Activated naive CD4-positive, alpha-beta T cell treated with anti-CD3 and anti-CD28 coated beads for 36 hours (primary cell): ENCODE results near the gene CSTF2. TPM values are rescaled to one million over a fixed set of nuclear protein-coding genes. Genes with fewer than 3 reads are reported as not detected.
A peak's percentile ranks its signal among the peaks of the same experiment; 100 is the strongest.
"Not testable (repeated sequence)": the region's sequence is repeated elsewhere in the genome, so short reads cannot be mapped to it uniquely, and the experiment has no call there.

Source experiments
- CTCF ChIA-PET: fragments of 350-600 bp; sonication (Branson Sonifier 250); formaldehyde crosslinking; loops from one replicate; lab custom pipeline; 2021; ENCODE audit warnings: antibody characterized with exemption; lab: Charles Lee
- DNase-seq: peaks from one replicate; pipeline ENCODE4 v3.0.0-alpha.2; 2020
- H3K27ac Mint-ChIP-seq: one replicate; pipeline ENCODE4 v1.8.0; 2021; ENCODE audit warnings: mild to moderate bottlenecking, mixed read lengths
- H3K27me3 Mint-ChIP-seq: one replicate; pipeline ENCODE4 v1.8.0; 2021; ENCODE audit warnings: low read depth, mixed read lengths
- H3K36me3 Mint-ChIP-seq: one replicate; pipeline ENCODE4 v1.8.0; 2021; ENCODE audit warnings: low read depth, mixed read lengths
- H3K4me1 Mint-ChIP-seq: one replicate; pipeline ENCODE4 v1.8.0; 2021; ENCODE audit warnings: low read depth, mixed read lengths
- H3K4me3 Mint-ChIP-seq: one replicate; pipeline ENCODE4 v1.8.0; 2021; ENCODE audit warnings: mild to moderate bottlenecking, moderate library complexity, mixed read lengths
- H3K9me3 Mint-ChIP-seq: one replicate; pipeline ENCODE4 v1.8.0; 2021; ENCODE audit warnings: mixed read lengths
- intact Hi-C: fragments of 100-400 bp; cut with micrococcal nuclease; formaldehyde crosslinking; loops from one replicate; pipeline ENCODE4 v1.15.1; 2023
- total RNA-seq, 2 experiments: library from RNA; stranded (reverse); gene quantifications; one replicate each; pipeline ENCODE4 v1.2.3, GENCODE V29; 2021

CSTF2 gene, protein sequence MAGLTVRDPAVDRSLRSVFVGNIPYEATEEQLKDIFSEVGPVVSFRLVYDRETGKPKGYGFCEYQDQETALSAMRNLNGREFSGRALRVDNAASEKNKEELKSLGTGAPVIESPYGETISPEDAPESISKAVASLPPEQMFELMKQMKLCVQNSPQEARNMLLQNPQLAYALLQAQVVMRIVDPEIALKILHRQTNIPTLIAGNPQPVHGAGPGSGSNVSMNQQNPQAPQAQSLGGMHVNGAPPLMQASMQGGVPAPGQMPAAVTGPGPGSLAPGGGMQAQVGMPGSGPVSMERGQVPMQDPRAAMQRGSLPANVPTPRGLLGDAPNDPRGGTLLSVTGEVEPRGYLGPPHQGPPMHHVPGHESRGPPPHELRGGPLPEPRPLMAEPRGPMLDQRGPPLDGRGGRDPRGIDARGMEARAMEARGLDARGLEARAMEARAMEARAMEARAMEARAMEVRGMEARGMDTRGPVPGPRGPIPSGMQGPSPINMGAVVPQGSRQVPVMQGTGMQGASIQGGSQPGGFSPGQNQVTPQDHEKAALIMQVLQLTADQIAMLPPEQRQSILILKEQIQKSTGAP
- total RNA-seq: 10 to 100 TPM; 44.3 to 46.8 TPM

DNA sequence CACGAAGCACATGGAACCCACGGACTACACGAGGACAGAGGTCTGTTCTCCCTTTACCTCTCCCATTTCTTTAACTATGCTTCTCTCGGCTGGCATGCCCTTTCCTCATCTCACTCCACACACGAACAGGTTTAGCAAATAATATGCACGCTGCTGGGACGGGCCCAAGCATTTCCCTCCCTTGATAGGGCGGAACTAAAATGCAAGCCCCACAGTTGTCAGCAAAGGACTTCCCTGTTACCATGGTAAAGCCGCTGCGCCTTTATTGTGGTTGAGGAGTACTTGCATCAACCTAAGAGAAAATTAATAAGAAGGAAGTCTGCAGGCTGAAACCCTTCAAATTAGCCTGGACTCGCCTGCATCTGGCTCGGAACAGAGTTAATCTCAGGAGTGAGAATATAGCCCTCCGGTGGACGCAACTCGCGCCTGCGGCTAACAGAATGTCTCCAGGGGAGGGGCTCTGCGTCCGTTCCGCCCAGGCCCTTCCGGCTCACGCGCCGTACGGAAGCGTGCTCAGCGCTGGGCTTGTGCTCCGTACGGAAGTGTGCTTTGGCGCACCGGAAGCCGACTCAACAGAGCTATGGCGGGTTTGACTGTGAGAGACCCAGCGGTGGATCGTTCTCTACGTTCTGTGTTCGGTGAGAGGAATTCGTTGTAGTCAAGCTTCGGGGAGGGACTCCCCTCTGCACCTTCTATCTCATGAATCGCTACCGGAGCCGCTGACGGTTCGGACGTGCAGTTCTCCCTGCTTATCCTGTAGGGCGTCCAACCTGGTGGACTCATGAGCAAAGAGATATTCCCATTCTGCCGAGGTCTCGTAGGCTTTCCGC lies at the start of gene CSTF2:
Gene CSTF2 (plus strand): TSS at position 555 of the 830 bp plus-strand sequence. CDS start 26 bp downstream, at position 581.
- DNase-seq: peak; percentile 84
- H3K4me1 Mint-ChIP-seq: peaks cover 11% of the 10 kb centered on the region
- H3K36me3 Mint-ChIP-seq: peaks cover 13% of the 10 kb centered on the region
- intact Hi-C loops: loop anchor here (1.0 to 2.0 kb wide), 5 partner anchors 9 to 588 kb away; partner anchors contain the start of genes CENPI, HNRNPH2 and TIMM8A
- H3K27ac Mint-ChIP-seq: peak within 1 kb of the TSS; percentile 95
- H3K4me3 Mint-ChIP-seq: peak within 1 kb of the TSS; percentile 90
- no peaks in the 10 kb centered on the region for H3K27me3 Mint-ChIP-seq
- CTCF ChIA-PET: interaction anchor here (1.0 kb wide), 1 partner anchor 9 kb away, joined by 5 read pairs; no protein-coding TSS in a partner anchor
- no peaks in the 10 kb centered on the region for H3K9me3 Mint-ChIP-seq

GRCh38 chrX:100796371-100796770 lies 23.8 kb upstream of the CSTF2 start:
- CTCF ChIA-PET, H3K27me3 Mint-ChIP-seq, H3K9me3 Mint-ChIP-seq, H3K4me3 Mint-ChIP-seq, DNase-seq, H3K4me1 Mint-ChIP-seq, intact Hi-C loops, H3K36me3 Mint-ChIP-seq, H3K27ac Mint-ChIP-seq: not testable (repeated sequence)

GRCh38 chrX:100797359-100797758 lies 22.8 kb upstream of the CSTF2 start:
- Mint-ChIP-seq H3K9me3 (no peaks in the 10 kb centered on the region), H3K4me1 (no peaks in the 10 kb centered on the region), H3K36me3 (no peaks in the 10 kb centered on the region), H3K27ac (no peak overlapping the region), H3K4me3 (no peak overlapping the region), H3K27me3 (no peaks in the 10 kb centered on the region)
- CTCF ChIA-PET: no interaction called here
- intact Hi-C loops: no loop called here
- DNase-seq: no peak

DNA sequence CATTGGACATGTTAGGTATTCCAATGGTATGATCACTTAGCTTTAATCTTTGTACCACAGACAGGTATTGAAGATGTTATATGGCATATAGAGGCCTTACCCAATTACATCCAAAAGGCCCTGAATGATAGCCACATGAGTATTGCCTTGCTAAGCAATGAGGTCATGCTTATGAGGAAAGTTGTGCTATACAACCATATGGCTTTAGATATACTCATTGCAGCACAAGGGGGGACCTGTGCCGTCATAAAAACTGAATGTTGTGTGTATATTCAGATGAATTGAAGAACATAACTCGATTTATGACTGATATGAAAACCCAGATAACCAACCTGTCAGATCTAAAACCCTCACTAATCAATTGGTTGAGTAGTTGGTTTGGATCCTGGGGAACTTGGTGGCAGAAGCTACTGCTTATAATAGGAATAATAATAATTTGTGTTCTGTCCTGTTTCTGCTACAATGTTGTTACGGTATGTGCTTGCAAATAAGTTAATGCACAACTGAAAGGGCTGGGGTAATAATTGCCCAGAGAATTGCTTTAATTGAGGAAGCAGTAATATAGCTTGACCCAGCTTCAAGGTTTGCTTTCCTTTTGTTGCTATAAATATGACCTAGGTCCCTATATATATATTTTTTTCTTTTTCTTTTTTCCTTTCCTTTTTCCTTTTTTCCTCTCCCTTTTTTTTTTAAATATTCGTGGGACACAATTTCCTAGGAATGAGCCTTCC lies 21.5 kb upstream of the CSTF2 start:
- H3K4me3 Mint-ChIP-seq: no peak overlapping the region
- intact Hi-C loops: no loop called here
- no peaks in the 10 kb centered on the region for H3K9me3 Mint-ChIP-seq
- no peaks in the 10 kb centered on the region for H3K36me3 Mint-ChIP-seq
- no peak for DNase-seq
- no peaks in the 10 kb centered on the region for H3K4me1 Mint-ChIP-seq
- H3K27ac Mint-ChIP-seq: no peak overlapping the region
- CTCF ChIA-PET: no interaction called here
- H3K27me3 Mint-ChIP-seq: no peaks in the 10 kb centered on the region

- Mint-ChIP-seq H3K4me1 (no peaks in the 10 kb centered on the region), H3K9me3 (peaks cover 6% of the 10 kb centered on the region), H3K27me3 (peaks cover 11% of the 10 kb centered on the region), H3K27ac (no peak overlapping the region), H3K4me3 (no peak overlapping the region), H3K36me3 (no peaks in the 10 kb centered on the region)
- no peak for DNase-seq
- CTCF ChIA-PET: no interaction called here
- intact Hi-C loops: no loop called here
Measured at GRCh38 chrX:100802843-100803242, 17.3 kb upstream of the CSTF2 start.

- peaks cover 13% of the 10 kb centered on the region for H3K9me3 Mint-ChIP-seq
- CTCF ChIA-PET: no interaction called here
- no peaks in the 10 kb centered on the region for H3K4me1 Mint-ChIP-seq
- no peak overlapping the region for H3K4me3 Mint-ChIP-seq
- H3K36me3 Mint-ChIP-seq: no peaks in the 10 kb centered on the region
- DNase-seq: no peak
- no peak overlapping the region for H3K27ac Mint-ChIP-seq
- peaks cover 19% of the 10 kb centered on the region for H3K27me3 Mint-ChIP-seq
- intact Hi-C loops: no loop called here
Measured at GRCh38 chrX:100804780-100805179, 15.4 kb upstream of the CSTF2 start.

DNA sequence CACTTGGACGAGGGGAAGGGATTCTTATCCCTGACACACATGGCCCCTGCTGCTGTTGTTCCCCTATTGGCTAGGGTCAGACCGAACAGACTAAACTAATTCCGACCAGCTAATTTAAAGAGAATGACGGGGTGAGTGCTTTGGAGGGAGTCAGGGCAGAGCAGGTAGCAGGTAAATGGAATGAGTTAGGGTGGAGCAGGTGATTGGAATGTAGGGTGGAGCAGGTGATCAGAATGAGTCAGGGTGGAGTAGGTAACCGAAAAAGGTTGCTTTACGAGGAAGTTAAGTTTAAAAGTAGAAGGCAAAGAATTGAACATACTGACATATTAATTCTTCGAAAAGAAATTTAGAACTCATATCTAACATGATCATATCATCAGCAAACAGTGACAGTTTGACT lies 11.9 kb upstream of the CSTF2 start:
- H3K4me1 Mint-ChIP-seq, DNase-seq, H3K27ac Mint-ChIP-seq, CTCF ChIA-PET, H3K36me3 Mint-ChIP-seq, H3K4me3 Mint-ChIP-seq, intact Hi-C loops: not testable (repeated sequence)
- Mint-ChIP-seq H3K9me3 (peaks cover 13% of the 10 kb centered on the region), H3K27me3 (peaks cover 21% of the 10 kb centered on the region)

GRCh38 chrX:100812216-100813158 lies 7.7 kb upstream of the CSTF2 start:
- CTCF ChIA-PET: no interaction called here
- H3K27ac Mint-ChIP-seq: no peak overlapping the region
- peaks cover 16% of the 10 kb centered on the region for H3K27me3 Mint-ChIP-seq
- H3K4me1 Mint-ChIP-seq: no peaks in the 10 kb centered on the region
- intact Hi-C loops: no loop called here
- H3K9me3 Mint-ChIP-seq: peaks cover 7% of the 10 kb centered on the region
- H3K36me3 Mint-ChIP-seq: no peaks in the 10 kb centered on the region
- DNase-seq: no peak
- no peak overlapping the region for H3K4me3 Mint-ChIP-seq

DNA sequence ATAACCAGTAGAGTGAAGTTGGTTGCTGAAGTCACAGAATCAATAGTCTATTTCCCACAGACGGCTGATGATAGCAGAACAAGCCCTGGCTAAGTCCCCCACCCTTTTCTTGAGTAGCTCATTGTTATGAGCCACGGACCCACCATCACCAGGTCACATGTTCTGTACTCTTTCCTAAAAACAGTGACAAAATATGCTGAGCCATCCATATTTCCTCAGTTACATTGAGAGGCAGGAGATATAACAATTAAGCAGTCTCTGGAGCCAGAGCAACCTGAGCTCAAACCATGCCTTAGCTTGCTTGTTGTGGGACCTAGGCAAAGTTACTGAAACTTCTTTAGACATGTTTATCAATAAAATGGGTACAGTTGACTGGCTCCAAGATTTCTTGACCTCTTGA lies 2.9 kb upstream of the CSTF2 start:
- Mint-ChIP-seq H3K4me3 (no peak overlapping the region), H3K27me3 (peaks cover 2% of the 10 kb centered on the region), H3K27ac (no peak overlapping the region), H3K36me3 (peaks cover 5% of the 10 kb centered on the region), H3K9me3 (no peaks in the 10 kb centered on the region), H3K4me1 (peaks cover 7% of the 10 kb centered on the region)
- CTCF ChIA-PET: interaction anchor here (1.0 kb wide), 1 partner anchor 131 kb away, joined by 4 read pairs; no protein-coding TSS in a partner anchor
- intact Hi-C loops: no loop called here
- DNase-seq: no peak

DNA sequence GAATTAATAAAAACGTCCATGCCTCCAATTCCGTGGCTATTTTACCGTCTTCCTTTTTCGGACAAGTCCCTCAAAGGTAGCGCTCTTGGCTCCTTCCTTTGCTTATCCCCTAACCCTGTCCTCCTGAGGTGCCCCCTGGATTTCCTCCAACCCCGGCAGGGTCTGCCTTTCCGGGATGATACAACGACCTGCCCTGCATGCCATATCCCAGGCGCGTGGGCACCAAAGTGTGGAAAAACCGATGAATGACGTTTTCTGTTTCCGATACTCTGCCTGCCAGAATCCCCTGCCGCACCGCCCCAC lies 706 bp upstream of the CSTF2 start:
- Mint-ChIP-seq H3K9me3 (no peaks in the 10 kb centered on the region), H3K4me1 (peaks cover 9% of the 10 kb centered on the region), H3K27me3 (peaks cover 2% of the 10 kb centered on the region), H3K4me3 (peak overlapping the region; percentile 90), H3K36me3 (peaks cover 11% of the 10 kb centered on the region), H3K27ac (peak overlapping the region; percentile 95)
- intact Hi-C loops: no loop called here
- CTCF ChIA-PET: no interaction called here
- DNase-seq: no peak

DNA sequence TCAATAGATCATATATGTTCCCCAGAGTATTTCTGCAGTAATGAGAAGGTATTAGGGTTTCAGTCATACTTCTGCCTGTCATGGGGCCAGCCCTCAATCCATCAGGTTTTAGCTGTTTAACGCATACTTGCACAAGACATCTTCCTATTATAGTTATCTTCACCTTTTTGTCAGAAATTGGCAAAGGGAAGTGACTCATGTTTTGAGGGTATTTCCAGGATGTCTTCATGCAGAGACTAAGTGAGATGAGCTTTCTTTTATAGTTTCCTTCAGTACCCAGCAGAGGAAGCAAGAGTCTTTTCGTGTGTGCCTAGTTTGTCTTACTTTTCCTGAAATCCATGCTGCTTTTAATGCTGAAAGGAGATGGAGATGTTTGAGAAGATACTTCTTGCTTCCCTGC lies 9.5 kb downstream of the CSTF2 start:
- Mint-ChIP-seq H3K27me3 (no peaks in the 10 kb centered on the region), H3K9me3 (no peaks in the 10 kb centered on the region), H3K27ac (peak overlapping the region; percentile 97), H3K4me1 (peaks cover 39% of the 10 kb centered on the region), H3K36me3 (peaks cover 43% of the 10 kb centered on the region), H3K4me3 (peak overlapping the region; percentile 36)
- CTCF ChIA-PET: interaction anchor here (1.4 to 2.2 kb wide), 3 partner anchors 10 to 61 kb away, joined by 3 to 5 read pairs (median 5); partner anchors contain the start of gene CSTF2
- DNase-seq: peak; percentile 56
- intact Hi-C loops: loop anchor here (1.0 to 5.0 kb wide), 8 partner anchors 9 to 563 kb away; partner anchors contain the start of genes CSTF2, RPL36A, TRMT2B and XKRX
